HG02763 (cell line): ENCODE results near the gene DGKE.

Experiments used
- ATAC-seq: cut with Tn5 transposase; IDR thresholded peaks from one replicate; pipeline ENCODE4 v1.9.1; 2021; ENCODE audit warnings: mild to moderate bottlenecking, moderate library complexity; ENCODE audit not compliant: unreplicated experiment

Gene DGKE

DNA sequence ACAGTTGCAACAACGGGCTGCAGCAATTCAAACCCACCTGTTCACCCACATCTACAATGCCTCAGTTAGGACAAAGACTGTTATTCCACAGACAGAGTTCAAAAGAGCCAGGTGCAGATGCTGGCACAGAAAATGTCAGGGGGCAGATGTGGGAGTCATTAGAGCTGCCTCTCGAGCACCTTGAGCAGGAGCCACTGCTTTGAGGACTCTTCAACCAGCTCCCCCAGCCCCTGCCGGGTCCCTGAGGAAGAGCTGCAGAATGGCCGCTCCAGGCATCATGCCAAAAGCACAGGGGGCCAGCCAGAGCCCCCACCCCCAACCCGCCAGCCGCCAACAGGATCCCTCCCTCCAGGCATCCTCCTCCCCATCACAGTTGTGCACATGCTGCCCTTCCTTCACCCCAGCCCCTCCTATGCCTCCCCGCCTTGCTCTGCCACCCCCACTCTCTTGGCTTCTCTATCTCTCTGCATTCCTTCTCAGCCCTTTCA is 21.0 kb upstream of the DGKE start:
- no peak for ATAC-seq

DNA sequence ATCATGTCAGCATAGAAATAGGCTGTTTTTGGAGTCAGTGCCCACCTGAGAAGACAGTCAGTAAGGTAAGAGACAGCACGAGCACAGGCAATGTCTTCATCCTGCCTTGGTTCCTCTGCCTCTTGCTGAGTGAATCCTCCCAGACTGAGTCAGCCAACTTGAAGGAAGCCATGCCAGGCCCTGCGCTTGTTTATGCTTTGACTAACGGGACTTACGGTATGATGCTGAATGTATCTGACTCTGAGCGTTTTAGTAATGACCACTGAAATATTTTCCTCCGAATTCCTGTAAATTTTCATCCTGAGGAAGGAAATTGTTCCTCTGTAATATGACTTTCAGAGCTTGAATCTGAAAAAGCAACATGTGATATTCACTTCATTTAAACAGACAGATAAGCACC is 18.2 kb upstream of the DGKE start:
- ATAC-seq: no peak

DNA sequence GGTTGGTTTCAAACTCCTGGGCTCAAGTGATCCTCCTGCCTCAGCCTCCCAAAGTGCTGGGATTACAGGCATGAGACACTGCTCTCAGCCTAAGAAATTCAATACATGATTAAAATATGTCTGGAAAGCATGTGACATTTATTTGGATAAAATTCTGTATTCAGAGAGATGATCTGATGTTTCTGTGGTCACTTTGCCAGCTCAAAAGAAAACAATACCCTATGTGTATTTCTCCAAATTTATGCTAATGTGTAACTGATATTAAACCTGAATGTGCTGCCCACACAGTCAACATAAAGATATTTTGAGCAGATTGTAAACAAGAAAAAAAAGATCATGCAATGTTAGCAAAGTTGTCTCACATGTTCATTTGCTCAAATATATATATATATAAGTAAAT is 16.9 kb upstream of the DGKE start:
- ATAC-seq: no peak

DNA sequence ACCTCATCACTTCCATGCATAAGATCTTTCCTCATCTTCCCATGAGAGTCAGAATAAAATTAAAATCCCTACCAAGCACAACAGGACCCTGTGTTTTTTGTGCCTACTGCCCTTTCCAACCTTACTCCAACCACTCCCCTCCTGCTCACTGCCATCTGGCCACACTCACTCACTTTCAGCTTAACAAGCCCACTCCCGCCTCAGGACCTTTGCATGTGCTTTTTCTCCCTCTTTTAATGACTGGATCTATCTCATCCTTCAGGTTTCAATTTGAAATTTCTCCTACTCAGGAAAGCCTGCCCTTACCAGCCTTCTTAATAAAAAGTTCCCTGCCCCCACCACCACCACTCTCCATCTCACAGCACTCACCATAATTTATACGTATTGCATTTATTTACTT is 14.9 kb upstream of the DGKE start:
- ATAC-seq: no peak

DNA sequence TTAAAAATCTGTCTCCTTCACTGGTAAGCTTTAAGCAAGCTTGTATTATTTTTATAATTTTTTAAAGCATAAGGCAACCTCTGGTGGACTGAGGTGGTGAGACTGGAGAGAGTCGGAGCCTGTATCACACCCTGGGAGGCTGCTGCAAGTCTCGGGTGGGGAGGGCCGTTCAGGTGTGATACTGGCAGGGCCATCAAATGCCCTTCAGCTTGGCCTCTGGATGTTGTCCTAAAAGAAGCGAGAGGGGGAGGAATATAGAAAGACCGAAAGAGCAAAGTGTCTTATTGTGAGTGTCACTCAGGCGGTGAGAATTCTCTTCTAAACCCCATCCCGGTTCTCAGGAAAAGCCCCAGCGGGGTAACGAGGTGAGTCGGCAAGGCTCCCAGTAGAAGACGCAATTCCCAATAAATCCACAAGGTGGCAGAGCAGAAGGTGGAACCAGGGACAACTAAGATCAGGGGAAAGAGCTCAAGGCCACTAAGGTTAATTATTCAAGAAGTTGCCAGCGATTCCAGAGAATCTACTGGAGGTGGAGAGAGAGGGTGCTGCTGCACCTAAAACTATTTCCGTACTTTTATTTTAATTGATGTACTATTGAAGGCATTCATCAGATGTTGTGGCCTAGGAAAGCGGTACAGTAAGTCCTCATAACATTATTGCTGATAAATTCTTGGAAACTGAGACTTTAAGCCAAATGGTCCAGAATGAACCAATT is 14.4 kb upstream of the DGKE start:
- ATAC-seq: no peak

DNA sequence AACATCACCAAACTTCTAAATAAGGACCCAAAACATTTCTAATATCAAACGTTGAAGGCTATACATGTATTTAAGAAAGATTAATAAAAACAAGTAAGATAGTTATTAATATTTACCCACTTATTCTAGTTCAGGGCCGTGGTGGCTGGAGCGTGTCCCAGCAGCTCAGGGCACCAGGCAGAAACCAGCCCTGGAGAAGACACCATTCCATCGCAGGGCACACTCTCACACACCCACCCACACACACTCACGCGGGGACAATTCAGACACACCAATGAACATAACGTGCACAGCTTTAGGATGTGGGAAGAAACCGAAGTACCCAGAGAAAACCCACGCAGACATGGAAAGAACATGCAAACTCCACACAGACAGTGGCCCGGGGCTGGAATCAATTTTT is 13.7 kb upstream of the DGKE start:
- ATAC-seq: no peak

DNA sequence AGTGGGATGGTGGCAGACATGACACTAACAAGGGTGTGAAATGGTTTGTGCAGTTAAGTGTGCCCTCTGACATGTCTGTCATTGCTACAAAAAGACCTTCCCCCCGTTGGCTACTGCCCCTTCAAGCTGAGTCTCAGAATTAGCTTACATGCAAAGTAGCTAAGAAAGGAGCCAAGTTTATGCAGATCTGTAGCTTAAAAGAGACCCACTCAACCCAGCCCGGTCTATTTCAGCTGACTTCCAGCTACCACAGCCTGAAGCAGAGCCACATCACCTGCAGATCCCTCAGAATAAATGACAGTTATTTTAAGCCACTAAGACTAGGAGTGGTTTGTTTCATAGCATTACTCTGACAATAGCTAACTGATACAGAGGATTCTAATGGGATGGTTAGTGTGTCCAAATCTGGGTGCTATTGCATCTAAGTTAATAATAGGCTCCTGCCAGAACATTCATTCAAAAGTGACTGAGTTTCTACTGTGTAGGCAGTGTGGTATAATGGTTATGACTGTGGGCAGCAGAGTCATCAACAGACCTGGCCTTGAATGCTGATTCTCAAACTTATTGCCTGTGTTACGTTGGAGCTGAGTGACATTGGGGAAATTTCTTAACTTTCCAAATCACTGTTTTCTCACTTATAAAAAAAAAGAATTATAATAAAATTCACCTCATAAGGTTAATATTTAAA is 12.0 kb upstream of the DGKE start:
- ATAC-seq: no peak

DNA sequence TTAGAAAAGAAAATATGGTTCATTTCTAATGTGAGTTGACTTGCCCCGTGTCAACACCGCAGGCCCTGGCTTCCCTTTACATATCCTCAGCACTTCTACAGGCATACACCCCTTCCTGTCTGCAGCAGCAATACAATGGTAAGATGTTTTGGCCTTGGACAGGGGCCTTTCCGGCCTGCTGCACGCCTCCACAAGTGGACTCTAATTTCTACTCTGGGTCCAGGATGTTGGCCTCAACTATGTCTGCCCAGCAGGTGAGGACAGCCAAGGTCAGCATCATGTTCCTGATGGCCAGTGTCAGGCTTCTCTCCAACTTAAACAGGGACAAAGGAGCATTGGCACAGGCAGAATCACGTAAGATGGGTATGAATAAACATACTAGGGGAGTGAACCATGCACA is 11.2 kb upstream of the DGKE start:
- no peak for ATAC-seq

DNA sequence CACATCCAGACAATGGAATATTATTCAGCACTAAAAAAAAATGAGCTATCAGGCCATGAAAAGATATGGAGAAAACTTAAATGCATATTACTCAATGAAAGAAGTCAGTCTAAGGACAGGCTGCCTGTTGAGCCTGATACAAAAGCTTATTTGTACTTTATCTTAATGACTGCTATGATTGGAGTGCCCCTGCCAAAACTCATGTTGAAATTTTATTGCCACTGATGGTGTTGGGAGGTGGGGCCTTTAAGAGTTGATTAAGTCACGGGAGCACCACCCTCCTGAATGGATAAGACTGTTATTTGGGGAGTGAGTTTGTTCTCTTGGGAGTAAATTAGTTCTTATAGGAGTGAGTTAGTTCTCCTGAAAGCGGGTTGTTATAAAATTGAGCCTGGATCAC is 10.1 kb upstream of the DGKE start:
- ATAC-seq: no peak

DNA sequence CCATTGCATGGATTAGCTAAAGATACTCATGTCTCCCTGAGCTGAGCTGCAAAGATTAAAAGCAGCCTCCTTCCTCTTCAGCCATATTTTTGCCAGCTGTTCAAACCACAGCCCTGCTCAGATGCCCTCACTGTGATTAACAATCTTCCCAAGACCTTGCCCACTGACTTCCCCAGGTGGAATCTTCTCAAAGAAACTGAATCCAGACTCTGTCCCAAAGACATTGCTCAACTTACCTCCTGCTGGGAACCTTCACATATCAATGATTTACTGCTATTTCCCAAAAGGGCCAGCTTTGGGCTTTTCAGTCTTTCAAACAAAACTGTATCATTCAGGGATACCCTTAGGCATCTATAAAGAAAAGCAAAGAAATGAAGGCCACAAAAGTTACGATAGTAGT is 9.4 kb upstream of the DGKE start:
- no peak for ATAC-seq

DNA sequence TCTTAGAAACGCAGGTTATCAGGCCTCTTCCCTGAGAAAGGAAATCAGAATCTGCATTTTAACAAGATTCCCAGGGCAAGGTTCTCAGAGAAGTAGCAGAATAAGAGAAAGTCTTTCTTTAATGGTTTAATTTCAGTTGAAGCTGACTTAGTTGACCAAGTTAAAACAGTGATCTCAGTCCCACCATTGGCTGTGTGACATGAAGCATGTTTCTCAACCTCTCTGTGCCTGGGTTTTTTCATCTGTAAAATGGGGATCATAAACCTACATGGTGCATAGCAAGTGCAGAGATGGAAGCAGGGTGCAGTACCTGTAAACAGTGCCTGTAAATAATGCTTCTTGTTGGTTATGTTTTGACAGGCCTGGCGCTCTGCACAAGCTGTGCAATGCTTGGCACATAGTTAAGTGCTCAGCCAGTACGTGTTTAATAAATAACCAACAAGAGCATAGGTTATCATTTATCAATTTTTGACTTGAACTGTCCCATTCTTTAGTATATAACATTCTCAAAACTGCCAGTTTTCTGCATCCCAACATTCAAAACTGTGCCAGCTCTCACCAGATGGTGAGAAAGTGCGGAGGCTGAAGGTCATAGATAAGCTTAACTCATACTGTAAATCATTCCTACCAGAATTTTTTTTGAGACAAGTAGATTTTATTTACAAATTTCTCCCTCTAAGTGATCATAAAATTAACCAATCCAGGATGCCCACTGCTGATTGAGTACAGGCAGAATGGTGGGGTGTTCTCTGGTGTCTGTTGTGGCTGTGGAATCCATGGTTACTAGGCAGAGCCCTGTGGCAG is 7.1 kb upstream of the DGKE start:
- no peak for ATAC-seq

DNA sequence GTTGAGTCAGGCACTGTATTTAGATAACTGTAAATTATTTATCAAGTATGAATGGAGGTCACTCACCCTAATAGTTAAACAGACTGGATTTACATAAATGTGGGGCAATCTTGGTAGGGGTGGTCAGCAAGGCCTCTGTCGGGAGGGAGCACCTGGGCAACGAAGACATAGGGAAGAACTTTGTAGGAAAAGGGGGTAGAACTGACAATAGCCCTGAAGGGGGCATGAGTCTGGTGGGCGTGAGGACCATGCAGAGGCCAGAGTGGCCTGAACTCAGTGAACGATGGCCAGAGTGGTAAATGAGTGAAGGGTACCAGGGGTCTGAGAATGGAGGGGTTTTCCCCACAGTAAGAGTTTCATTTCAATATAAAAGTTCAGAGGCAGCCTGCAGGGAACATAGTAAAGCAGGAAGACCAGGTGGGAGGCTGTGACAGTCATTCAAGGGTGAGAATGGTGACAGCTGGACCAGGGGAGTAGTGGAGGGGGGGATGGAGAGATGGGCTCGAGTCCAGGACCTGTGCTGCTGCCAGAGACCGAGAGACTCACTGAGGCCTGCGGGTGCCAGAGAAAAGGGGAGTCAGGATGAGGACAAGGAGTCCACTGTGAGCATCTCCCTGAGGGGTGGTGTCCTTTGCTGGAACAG is 3.1 kb upstream of the DGKE start:
- ATAC-seq: no peak

DNA sequence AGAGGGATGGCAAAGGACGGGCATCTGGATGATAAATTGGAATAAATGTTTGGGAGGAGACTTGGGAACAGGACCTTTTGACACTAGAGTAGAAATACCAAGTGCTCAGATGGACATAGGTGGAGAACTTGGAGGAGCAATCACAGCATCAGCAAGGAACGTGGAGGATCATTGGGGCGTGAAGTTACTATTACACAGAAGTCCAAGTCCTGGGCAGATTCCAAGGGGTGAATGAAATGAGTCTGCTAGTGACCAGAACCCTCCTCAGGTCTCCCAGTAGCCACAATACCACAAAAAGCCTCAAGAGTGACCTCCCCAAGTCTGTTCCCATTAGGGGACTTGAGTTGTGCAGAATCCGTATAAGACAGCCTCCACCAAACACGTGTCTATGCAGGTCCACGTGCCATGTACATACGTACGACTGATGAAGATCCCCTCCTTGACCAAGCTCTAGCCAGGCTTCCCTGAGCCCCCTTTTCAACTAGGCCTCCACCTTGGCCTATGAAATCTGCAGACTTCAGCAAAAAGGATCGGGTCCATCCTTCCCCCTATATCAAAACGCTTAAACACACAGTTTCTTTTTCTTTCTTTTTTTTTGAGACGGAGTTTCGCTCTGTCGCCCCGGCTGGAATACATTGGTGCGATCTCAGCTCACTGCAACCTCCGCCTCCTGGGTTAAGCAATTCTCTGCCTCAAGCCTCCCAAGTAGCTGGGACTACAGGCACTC is 2.4 kb upstream of the DGKE start:
- no peak for ATAC-seq

DNA sequence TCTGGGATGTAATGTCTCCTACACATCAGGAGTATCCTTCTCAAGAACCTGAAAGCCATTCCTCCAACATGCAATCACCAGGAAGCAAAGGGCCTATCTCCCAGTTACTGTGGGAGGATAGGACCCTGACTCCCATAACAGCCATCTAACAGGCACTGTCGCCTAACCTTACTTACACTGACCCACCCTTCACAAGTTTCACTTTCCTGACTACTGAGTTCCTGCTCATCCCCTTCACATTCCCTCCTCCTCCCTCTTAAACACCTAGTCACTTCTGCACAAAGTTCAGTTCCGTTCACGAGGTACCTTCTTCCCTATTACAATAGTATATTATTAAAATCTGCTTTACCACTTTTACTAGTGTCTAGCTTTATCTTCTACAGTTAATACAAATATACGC is 1.5 kb upstream of the DGKE start:
- ATAC-seq: no peak

DNA sequence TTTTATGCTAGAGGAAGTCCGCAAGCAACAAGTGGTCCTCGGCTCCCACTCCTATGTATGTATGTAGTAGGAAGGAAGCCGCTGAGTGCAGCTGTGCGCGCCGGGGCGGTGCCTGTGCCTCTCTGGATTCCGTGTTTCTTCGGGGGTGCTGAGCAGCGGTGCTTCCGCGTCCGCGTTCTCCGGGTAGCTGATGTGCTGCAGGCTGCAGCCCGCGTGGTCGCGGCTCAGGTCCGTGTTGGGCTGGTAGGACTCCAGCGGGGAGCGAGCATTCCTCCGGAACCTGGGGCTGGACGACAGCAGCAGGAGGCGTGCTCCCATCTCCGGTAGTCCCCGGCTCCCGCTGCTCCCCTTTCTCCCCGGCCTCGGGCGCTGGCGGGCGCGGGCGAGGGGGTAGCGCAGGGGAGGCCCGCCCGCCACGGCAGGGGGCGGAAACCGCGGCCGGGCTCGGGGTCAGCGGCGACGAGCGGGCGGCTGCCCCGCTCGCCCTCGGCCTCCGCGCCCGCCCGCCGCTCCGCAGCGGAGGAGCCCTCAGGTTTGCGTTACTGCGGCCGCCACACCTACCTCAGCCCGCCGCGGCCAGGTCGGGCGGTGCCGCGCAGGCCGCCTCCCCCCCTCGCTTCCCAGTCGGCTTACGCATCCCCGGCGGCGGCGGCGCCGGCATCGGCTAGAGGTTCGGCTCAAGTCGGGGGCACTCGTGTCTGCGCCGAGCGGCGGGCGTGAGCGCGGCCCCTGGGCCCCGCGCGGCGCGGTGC is 718 bp upstream of the DGKE start:
- ATAC-seq: peak; percentile 48

DNA sequence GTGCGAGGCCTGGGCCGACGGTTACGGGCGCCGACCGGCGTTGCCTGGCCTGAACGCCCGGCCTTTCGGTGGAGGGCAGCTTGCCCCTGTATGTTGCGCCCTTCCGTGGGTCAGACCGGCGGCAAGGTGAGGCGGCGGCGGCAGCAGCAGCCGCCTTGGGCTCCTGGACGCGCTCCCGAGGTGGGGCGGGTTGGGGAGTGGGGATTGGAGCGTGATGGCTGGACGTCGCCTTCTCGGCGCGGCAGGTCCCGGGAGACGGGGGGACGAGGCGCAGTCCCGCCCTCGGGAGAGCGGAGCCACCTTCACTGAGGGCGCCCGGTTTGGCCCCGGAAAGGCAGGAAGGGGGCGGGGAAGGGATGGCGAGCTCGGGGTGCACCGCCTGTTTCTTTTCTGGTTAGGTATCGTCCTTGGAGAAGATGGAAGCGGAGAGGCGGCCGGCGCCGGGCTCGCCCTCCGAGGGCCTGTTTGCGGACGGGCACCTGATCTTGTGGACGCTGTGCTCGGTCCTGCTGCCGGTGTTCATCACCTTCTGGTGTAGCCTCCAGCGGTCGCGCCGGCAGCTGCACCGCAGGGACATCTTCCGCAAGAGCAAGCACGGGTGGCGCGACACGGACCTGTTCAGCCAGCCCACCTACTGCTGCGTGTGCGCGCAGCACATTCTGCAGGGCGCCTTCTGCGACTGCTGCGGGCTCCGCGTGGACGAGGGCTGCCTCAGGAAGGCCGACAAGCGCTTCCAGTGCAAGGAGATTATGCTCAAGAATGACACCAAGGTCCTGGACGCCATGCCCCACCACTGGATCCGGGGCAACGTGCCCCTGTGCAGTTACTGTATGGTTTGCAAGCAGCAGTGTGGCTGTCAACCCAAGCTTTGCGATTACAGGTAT is 671 bp downstream of the DGKE start:
- ATAC-seq: peak; percentile 17

DNA sequence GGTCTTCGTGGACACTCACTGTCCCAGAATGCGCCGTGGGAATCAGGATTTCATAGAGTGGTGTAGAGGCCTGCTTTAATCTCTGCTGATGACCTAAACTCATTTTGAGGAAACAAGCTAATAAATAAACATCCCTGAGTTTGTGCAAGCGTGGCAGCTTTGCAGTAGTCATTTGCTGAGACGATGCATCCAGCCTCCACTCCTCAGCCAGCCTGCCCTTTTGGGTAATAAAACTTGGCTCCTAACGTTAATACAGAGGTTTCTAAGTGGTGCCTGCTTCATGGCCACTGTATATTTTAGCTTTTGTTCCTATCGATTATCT is 1.3 kb downstream of the DGKE start:
- no peak for ATAC-seq

DNA sequence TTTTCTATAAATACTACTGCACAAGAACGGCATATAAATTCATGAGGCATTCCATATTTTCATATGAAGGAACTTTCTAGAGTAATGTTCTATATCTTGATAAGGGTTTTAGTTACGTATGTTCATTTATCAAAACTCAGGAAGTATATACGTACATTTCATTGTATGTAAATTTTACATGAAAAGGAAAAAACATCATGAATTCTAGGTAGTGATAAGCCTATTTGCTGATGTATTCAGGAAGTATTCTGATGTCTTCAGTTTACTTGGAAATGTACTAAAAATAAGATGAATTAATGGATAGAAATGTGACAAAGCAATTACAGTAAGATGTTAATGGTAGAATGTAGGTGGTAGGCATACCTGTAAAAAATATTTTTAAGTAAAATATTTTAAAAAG is 4.7 kb downstream of the DGKE start:
- no peak for ATAC-seq

DNA sequence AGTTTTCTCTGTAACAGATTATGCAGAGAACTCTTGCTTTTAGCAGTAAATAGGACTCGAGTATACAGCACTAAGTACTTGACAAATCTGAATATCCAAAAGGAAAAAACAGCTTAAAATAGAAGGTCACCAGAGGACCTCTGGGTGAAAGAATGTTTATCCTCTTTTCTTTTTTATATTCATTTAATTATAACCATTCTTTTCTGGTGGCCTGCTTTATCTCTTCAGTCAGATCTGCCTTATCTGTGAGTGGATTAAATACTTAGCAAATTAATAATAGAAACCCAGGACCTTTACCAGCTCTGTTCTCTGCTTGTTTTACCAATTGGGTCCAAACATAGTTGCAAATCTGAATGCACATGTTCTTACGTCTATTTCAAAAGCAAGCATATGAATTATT is 8.6 kb downstream of the DGKE start:
- ATAC-seq: no peak
